ENCODE results near the gene DLX2.
A peak's percentile ranks its signal among the peaks of the same experiment; 100 is the strongest.
"Not testable (repeated sequence)": the region's sequence is repeated elsewhere in the genome, so short reads cannot be mapped to it uniquely, and the experiment has no call there.

The DLX2 gene

GRCh38 chr2:172083628-172084394 is 18.9 kb downstream of the DLX2 start:
- DNase-seq (ENCODE audit: low spot score): peak; percentile 4

- DNase-seq (ENCODE audit: low spot score): peak; percentile 17
Observed at GRCh38 chr2:172082944-172083627, 19.6 kb downstream of the DLX2 start.

GRCh38 chr2:172082105-172082943 is 20.4 kb downstream of the DLX2 start:
- DNase-seq (ENCODE audit: low spot score): peak; percentile 18

GRCh38 chr2:172081221-172082022 is 21.3 kb downstream of the DLX2 start:
- no peak for DNase-seq (ENCODE audit: low spot score)

GRCh38 chr2:172080641-172081220 is 22.0 kb downstream of the DLX2 start:
- DNase-seq (ENCODE audit: low spot score): no peak

- DNase-seq (ENCODE audit: low spot score): no peak
Observed at GRCh38 chr2:172079838-172080640, 22.7 kb downstream of the DLX2 start.

- DNase-seq (ENCODE audit: low spot score): no peak
Observed at GRCh38 chr2:172079416-172079815, 23.3 kb downstream of the DLX2 start.

GRCh38 chr2:172074254-172074653 is 28.4 kb downstream of the DLX2 start:
- no peak for DNase-seq (ENCODE audit: low spot score)

GRCh38 chr2:172073518-172073917 is 29.2 kb downstream of the DLX2 start:
- DNase-seq (ENCODE audit: low spot score): no peak

- no peak for DNase-seq (ENCODE audit: low spot score)
Observed at GRCh38 chr2:172072706-172073105, 30.0 kb downstream of the DLX2 start.

- no peak for DNase-seq (ENCODE audit: low spot score)
Observed at GRCh38 chr2:172072303-172072702, 30.4 kb downstream of the DLX2 start.

GRCh38 chr2:172070936-172071335 is 31.8 kb downstream of the DLX2 start:
- DNase-seq (ENCODE audit: low spot score): no peak

GRCh38 chr2:172067905-172068304 is 34.8 kb downstream of the DLX2 start:
- DNase-seq (ENCODE audit: low spot score): not testable (repeated sequence)

- DNase-seq (ENCODE audit: low spot score): no peak
Observed at GRCh38 chr2:172066394-172066886, 36.3 kb downstream of the DLX2 start.

GRCh38 chr2:172065111-172065510 is 37.6 kb downstream of the DLX2 start:
- DNase-seq (ENCODE audit: low spot score): no peak

GRCh38 chr2:172063446-172063845 is 39.3 kb downstream of the DLX2 start:
- no peak for DNase-seq (ENCODE audit: low spot score)

GRCh38 chr2:172062402-172063004 is 40.2 kb downstream of the DLX2 start:
- DNase-seq (ENCODE audit: low spot score): no peak

- not testable (repeated sequence) for DNase-seq (ENCODE audit: low spot score)
Observed at GRCh38 chr2:172060118-172060517, 42.6 kb downstream of the DLX2 start.

- DNase-seq (ENCODE audit: low spot score): no peak
Observed at GRCh38 chr2:172058660-172059059, 44.0 kb downstream of the DLX2 start.

- DNase-seq (ENCODE audit: low spot score): no peak
Observed at GRCh38 chr2:172056293-172056692, 46.4 kb downstream of the DLX2 start.

All from AG08396 (cell line).